WERI-Rb-1 (cell line): Measurements from ENCODE around the gene SHANK1.
A peak's percentile ranks its signal among the peaks of the same experiment; 100 is the strongest.

Experiments
- DNase-seq: peaks from one replicate; pipeline ENCODE4 v3.0.0-alpha.2; 2020
- H3K27ac ChIP-seq: fragments of 250-450 bp; sonication (Bioruptor Pico); 2 replicates; pipeline ENCODE4 v1.5.1; 2020; ENCODE audit warnings: mild to moderate bottlenecking, moderate library complexity
- H3K27me3 ChIP-seq: fragments of 250-450 bp; sonication (Bioruptor Pico); 2 replicates; pipeline ENCODE4 v1.5.1; 2021; ENCODE audit warnings: mild to moderate bottlenecking, low read depth, moderate library complexity; ENCODE audit not compliant: insufficient read depth, severe bottlenecking
- H3K36me3 ChIP-seq: fragments of 250-450 bp; sonication (Bioruptor Pico); 2 replicates; pipeline ENCODE4 v1.5.1; 2020; ENCODE audit warnings: mild to moderate bottlenecking, moderate library complexity
- H3K4me3 ChIP-seq: 2 replicates; pipeline ENCODE4 v1.5.1; 2011; ENCODE audit warnings: low read depth, mild to moderate bottlenecking, control low read depth, low read length
- H3K9me3 ChIP-seq: fragments of 250-450 bp; sonication (Bioruptor Pico); 2 replicates; pipeline ENCODE4 v1.5.1; 2021; ENCODE audit warnings: mild to moderate bottlenecking, moderate library complexity; ENCODE audit not compliant: severe bottlenecking
- CTCF ChIP-seq: IDR thresholded peaks from 2 replicates; pipeline ENCODE4 v1.5.1; 2011; ENCODE audit warnings: low read depth, mild to moderate bottlenecking, control low read depth, inconsistent platforms, low read length

Gene SHANK1

GRCh38 chr19:50663482-50663790 is 56.2 kb downstream of the SHANK1 start:
- Histone ChIP-seq H3K36me3 (peaks cover 13% of the 10 kb centered on the region), H3K27ac (no peak overlapping the region), H3K9me3 (no peaks in the 10 kb centered on the region), H3K4me3 (no peak overlapping the region), H3K27me3 (no peaks in the 10 kb centered on the region)
- TF ChIP-seq CTCF, result 0 out of 2 replicates have a peak, but pooled peaks have one; percentile 26
- DNase-seq, result peak; percentile 51

- TF ChIP-seq CTCF, result no peak
- peaks cover 13% of the 10 kb centered on the region for H3K36me3 ChIP-seq
Observed at GRCh38 chr19:50662651-50663481, 56.7 kb downstream of the SHANK1 start.

GRCh38 chr19:50661766-50662650 is 57.6 kb downstream of the SHANK1 start:
- Histone ChIP-seq H3K4me3 (no peak overlapping the region), H3K36me3 (peaks cover 13% of the 10 kb centered on the region), H3K27me3 (no peaks in the 10 kb centered on the region), H3K27ac (no peak overlapping the region), H3K9me3 (no peaks in the 10 kb centered on the region)
- no peak for TF ChIP-seq CTCF
- no peak for DNase-seq

More at GRCh38 chr19:50662651-50663481, 56.7 kb downstream of the SHANK1 start:
- Histone ChIP-seq H3K9me3 (no peaks in the 10 kb centered on the region), H3K27me3 (no peaks in the 10 kb centered on the region), H3K27ac (no peak overlapping the region), H3K4me3 (no peak overlapping the region)
- no peak for DNase-seq

- TF ChIP-seq CTCF, result no peak
- H3K4me3 ChIP-seq, result no peak overlapping the region
- peaks cover 11% of the 10 kb centered on the region for H3K36me3 ChIP-seq
- H3K27ac ChIP-seq, result no peak overlapping the region
- no peaks in the 10 kb centered on the region for H3K27me3 ChIP-seq
- DNase-seq, result no peak
- H3K9me3 ChIP-seq, result no peaks in the 10 kb centered on the region
Observed at GRCh38 chr19:50661023-50661422, 58.6 kb downstream of the SHANK1 start.

GRCh38 chr19:50660088-50660366 is 59.6 kb downstream of the SHANK1 start:
- no peak for TF ChIP-seq CTCF
- Histone ChIP-seq H3K36me3 (peaks cover 8% of the 10 kb centered on the region), H3K27ac (peak overlapping the region; percentile 21; the same call in 1 of the 2 replicates), H3K27me3 (no peaks in the 10 kb centered on the region), H3K4me3 (peak overlapping the region; percentile 16; the same call in 1 of the 2 replicates), H3K9me3 (peaks cover 2% of the 10 kb centered on the region)
- DNase-seq, result peak; percentile 36
